Measurements from ENCODE around the gene GJD3.

Gene GJD3

GRCh38 chr17:40337351-40337750 lies 27.2 kb downstream of the GJD3 start:
- intact Hi-C loops (cut with DNase I; ENCODE audit: low total_unique reads): no loop called here
- H3K4me1 ChIP-seq: peaks cover 8 to 79% (median 65%) of the 10 kb centered on the region in 4 donors

DNA sequence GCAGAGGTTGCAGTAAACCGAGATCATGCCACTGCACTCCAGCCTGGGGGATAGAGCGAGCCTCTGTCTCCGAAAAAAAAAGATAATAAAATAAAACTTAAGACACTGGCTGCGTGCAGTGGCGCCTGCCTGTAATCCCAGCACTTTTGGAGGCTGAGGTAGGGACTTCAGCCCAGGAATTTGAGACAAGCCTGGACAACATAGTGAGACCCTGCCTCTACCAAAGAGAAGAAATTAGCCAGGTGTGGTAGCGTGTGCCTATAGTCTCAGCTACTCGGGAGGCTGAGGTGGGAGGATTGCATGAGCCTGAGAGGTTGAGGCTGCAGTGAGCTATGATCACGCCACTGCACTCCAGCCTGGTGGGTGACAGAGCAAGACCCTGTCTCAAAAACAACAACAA lies 28.9 kb downstream of the GJD3 start:
- intact Hi-C loops (cut with DNase I; ENCODE audit: low total_unique reads): no loop called here
- TF ChIP-seq, protein P1, sequence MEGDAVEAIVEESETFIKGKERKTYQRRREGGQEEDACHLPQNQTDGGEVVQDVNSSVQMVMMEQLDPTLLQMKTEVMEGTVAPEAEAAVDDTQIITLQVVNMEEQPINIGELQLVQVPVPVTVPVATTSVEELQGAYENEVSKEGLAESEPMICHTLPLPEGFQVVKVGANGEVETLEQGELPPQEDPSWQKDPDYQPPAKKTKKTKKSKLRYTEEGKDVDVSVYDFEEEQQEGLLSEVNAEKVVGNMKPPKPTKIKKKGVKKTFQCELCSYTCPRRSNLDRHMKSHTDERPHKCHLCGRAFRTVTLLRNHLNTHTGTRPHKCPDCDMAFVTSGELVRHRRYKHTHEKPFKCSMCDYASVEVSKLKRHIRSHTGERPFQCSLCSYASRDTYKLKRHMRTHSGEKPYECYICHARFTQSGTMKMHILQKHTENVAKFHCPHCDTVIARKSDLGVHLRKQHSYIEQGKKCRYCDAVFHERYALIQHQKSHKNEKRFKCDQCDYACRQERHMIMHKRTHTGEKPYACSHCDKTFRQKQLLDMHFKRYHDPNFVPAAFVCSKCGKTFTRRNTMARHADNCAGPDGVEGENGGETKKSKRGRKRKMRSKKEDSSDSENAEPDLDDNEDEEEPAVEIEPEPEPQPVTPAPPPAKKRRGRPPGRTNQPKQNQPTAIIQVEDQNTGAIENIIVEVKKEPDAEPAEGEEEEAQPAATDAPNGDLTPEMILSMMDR (IDR thresholded peaks at IDR 0.05): no peak
- DNase-seq: no peak
- H3K27me3 ChIP-seq: no peaks in the 10 kb centered on the region
- H3K4me1 ChIP-seq: peaks cover 20 to 91% (median 79%) of the 10 kb centered on the region in 4 donors
- H3K4me3 ChIP-seq: no peak overlapping the region
- H3K36me3 ChIP-seq: peaks cover 0 to 5% (median 3%) of the 10 kb centered on the region in 3 donors
- no peaks in the 10 kb centered on the region for H3K9me3 ChIP-seq
- peak overlapping the region; percentile 76 to 94 for H3K27ac ChIP-seq

More at GRCh38 chr17:40337351-40337750, 27.2 kb downstream of the GJD3 start:
- H3K36me3 ChIP-seq: no peaks in the 10 kb centered on the region
- H3K4me3 ChIP-seq: no peak overlapping the region
- H3K27ac ChIP-seq: peak overlapping the region; percentile 12 to 94
- no peak for DNase-seq
- H3K9me3 ChIP-seq: no peaks in the 10 kb centered on the region
- TF ChIP-seq, protein P1 (IDR thresholded peaks at IDR 0.05): no peak
- no peaks in the 10 kb centered on the region for H3K27me3 ChIP-seq

GRCh38 chr17:40333781-40334448 lies 30.6 kb downstream of the GJD3 start:
- Histone ChIP-seq H3K27me3 (no peaks in the 10 kb centered on the region), H3K4me3 (no peak overlapping the region), H3K27ac (peak overlapping the region; percentile 76 to 94), H3K9me3 (no peaks in the 10 kb centered on the region), H3K4me1 (peaks cover 20 to 93% (median 85%) of the 10 kb centered on the region in 4 donors), H3K36me3 (peaks cover 0 to 5% (median 3%) of the 10 kb centered on the region in 3 donors)
- intact Hi-C loops (cut with DNase I; ENCODE audit: low total_unique reads): no loop called here
- TF ChIP-seq, protein P1 (IDR thresholded peaks at IDR 0.05): no peak
- no peak for DNase-seq

- H3K27me3 ChIP-seq: no peaks in the 10 kb centered on the region
- DNase-seq: peak; percentile 92 to 98
- no peaks in the 10 kb centered on the region for H3K9me3 ChIP-seq
- peaks cover 0 to 5% (median 3%) of the 10 kb centered on the region in 3 donors for H3K36me3 ChIP-seq
- peak overlapping the region; percentile 76 to 94 for H3K27ac ChIP-seq
- peak overlapping the region in 1 of 2 donors; percentile 23 for H3K4me3 ChIP-seq
- TF ChIP-seq, protein P1 (IDR thresholded peaks at IDR 0.05): no peak
- intact Hi-C loops (cut with DNase I; ENCODE audit: low total_unique reads): no loop called here
- H3K4me1 ChIP-seq: peaks cover 20 to 100% (median 89%) of the 10 kb centered on the region in 4 donors
Measured at GRCh38 chr17:40331743-40332641, 32.5 kb downstream of the GJD3 start.

- DNase-seq: no peak
- Histone ChIP-seq H3K9me3 (no peaks in the 10 kb centered on the region), H3K4me1 (peaks cover 20 to 100% (median 95%) of the 10 kb centered on the region in 4 donors), H3K27me3 (no peaks in the 10 kb centered on the region), H3K36me3 (peaks cover 0 to 5% (median 3%) of the 10 kb centered on the region in 3 donors), H3K4me3 (no peak overlapping the region), H3K27ac (peak overlapping the region; percentile 76 to 94)
- intact Hi-C loops (cut with DNase I; ENCODE audit: low total_unique reads): no loop called here
- TF ChIP-seq, protein P1 (IDR thresholded peaks at IDR 0.05): no peak
Measured at GRCh38 chr17:40330850-40331470, 33.6 kb downstream of the GJD3 start.
